ENCODE measurements around the gene HECTD3.
"Not testable (repeated sequence)": the region's sequence is repeated elsewhere in the genome, so short reads cannot be mapped to it uniquely, and the experiment has no call there.

HECTD3 gene

GRCh38 chr1:44964396-44964795 lies 46.7 kb downstream of the HECTD3 start:
- no peak for DNase-seq
- no CpG with 5 or more reads among the region's 1 CpG for WGBS (ENCODE audit: extremely low coverage, insufficient coverage, insufficient read length)
- no peak overlapping the region for H3K4ac ChIP-seq (ENCODE audit: low read depth, low read length)
- H4K8ac ChIP-seq (ENCODE audit: low read depth, low read length), result no peak overlapping the region
- no peak overlapping the region for H3K18ac ChIP-seq (ENCODE audit: low read length)
- H3K23ac ChIP-seq (ENCODE audit: low read length), result no peak overlapping the region
- no peak overlapping the region for H3K27ac ChIP-seq (ENCODE audit: low read depth, low read length)
- no peaks in the 10 kb centered on the region for H3K79me1 ChIP-seq (ENCODE audit: low read length)
- H3K9ac ChIP-seq (ENCODE audit: low read length), result no peak overlapping the region
- H3K9me3 ChIP-seq (ENCODE audit: insufficient read depth, low read depth, low read length), result no peaks in the 10 kb centered on the region
- H3K27me3 ChIP-seq (ENCODE audit: insufficient read depth, low read length), result no peaks in the 10 kb centered on the region
- H2BK12ac ChIP-seq (ENCODE audit: low read length), result no peak overlapping the region
- H2AK5ac ChIP-seq (ENCODE audit: low read length), result no peak overlapping the region
- no peak overlapping the region for H3K4me2 ChIP-seq (ENCODE audit: low read length)
- H3K4me3 ChIP-seq (ENCODE audit: low read depth, low read length), result no peak overlapping the region
- no peaks in the 10 kb centered on the region for H3K79me2 ChIP-seq (ENCODE audit: control insufficient read depth, insufficient read depth, low read length, poor library complexity)
- no peak overlapping the region for H4K91ac ChIP-seq (ENCODE audit: low read depth, low read length)
- no peak overlapping the region for H3K14ac ChIP-seq (ENCODE audit: low read length)
- no peak overlapping the region for H4K12ac ChIP-seq (ENCODE audit: low read depth, low read length)
- no peaks in the 10 kb centered on the region for H3K36me3 ChIP-seq (ENCODE audit: control insufficient read depth in 1 of 2, insufficient read depth in 2 of 2, low read length in 2 of 2)
- no peak overlapping the region for H2AFZ ChIP-seq (ENCODE audit: insufficient read depth, low read length, poor library complexity)
- no peak overlapping the region for H2BK5ac ChIP-seq (ENCODE audit: low read depth, low read length, poor library complexity)
- H3K4me1 ChIP-seq (ENCODE audit: control insufficient read depth in 1 of 2, insufficient read depth in 2 of 2, low read length in 2 of 2), result no peaks in the 10 kb centered on the region
- no peak overlapping the region for H2BK120ac ChIP-seq (ENCODE audit: insufficient read depth, low read length, poor library complexity)

GRCh38 chr1:44962729-44963128 lies 48.4 kb downstream of the HECTD3 start:
- H3K14ac ChIP-seq (ENCODE audit: low read length), result no peak overlapping the region
- no peaks in the 10 kb centered on the region for H3K79me1 ChIP-seq (ENCODE audit: low read length)
- no peaks in the 10 kb centered on the region for H3K4me1 ChIP-seq (ENCODE audit: control insufficient read depth in 1 of 2, insufficient read depth in 2 of 2, low read length in 2 of 2)
- no peak overlapping the region for H3K27ac ChIP-seq (ENCODE audit: low read depth, low read length)
- H3K27me3 ChIP-seq (ENCODE audit: insufficient read depth, low read length), result no peaks in the 10 kb centered on the region
- H4K12ac ChIP-seq (ENCODE audit: low read depth, low read length), result no peak overlapping the region
- H3K18ac ChIP-seq (ENCODE audit: low read length), result no peak overlapping the region
- no peak overlapping the region for H3K23ac ChIP-seq (ENCODE audit: low read length)
- no peak overlapping the region for H3K4me3 ChIP-seq (ENCODE audit: low read depth, low read length)
- no peaks in the 10 kb centered on the region for H3K79me2 ChIP-seq (ENCODE audit: control insufficient read depth, insufficient read depth, low read length, poor library complexity)
- H4K91ac ChIP-seq (ENCODE audit: low read depth, low read length), result no peak overlapping the region
- no peak overlapping the region for H2BK5ac ChIP-seq (ENCODE audit: low read depth, low read length, poor library complexity)
- H2BK12ac ChIP-seq (ENCODE audit: low read length), result no peak overlapping the region
- H4K8ac ChIP-seq (ENCODE audit: low read depth, low read length), result no peak overlapping the region
- no peaks in the 10 kb centered on the region for H3K9me3 ChIP-seq (ENCODE audit: insufficient read depth, low read depth, low read length)
- no peak overlapping the region for H3K4ac ChIP-seq (ENCODE audit: low read depth, low read length)
- no peak for DNase-seq
- H3K9ac ChIP-seq (ENCODE audit: low read length), result no peak overlapping the region
- no peak overlapping the region for H2AFZ ChIP-seq (ENCODE audit: insufficient read depth, low read length, poor library complexity)
- peaks cover 0 to 2% of the 10 kb centered on the region in 2 experiments for H3K36me3 ChIP-seq (ENCODE audit: control insufficient read depth in 1 of 2, insufficient read depth in 2 of 2, low read length in 2 of 2)
- H3K4me2 ChIP-seq (ENCODE audit: low read length), result no peak overlapping the region
- no peak overlapping the region for H2BK120ac ChIP-seq (ENCODE audit: insufficient read depth, low read length, poor library complexity)
- no CpG with 5 or more reads among the region's 3 CpGs for WGBS (ENCODE audit: extremely low coverage, insufficient coverage, insufficient read length)
- no peak overlapping the region for H2AK5ac ChIP-seq (ENCODE audit: low read length)

DNA sequence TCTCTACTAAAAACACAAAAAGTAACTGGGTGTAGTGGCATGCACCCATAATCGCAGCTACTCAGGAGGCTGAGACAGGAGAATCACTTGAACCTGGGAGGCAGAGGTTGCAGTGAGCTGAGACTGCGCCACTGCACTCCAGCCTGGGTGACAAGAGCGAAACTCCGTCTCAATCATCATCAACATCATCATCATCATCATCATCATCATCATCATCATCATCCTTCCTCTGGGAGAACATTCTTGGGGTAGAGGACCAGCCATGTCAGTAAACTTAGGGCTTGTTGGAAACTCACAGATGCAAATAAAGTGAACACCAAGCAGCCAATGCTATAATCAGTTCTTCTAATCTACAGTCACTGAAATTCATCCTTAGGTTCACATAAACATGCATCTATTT lies 49.1 kb downstream of the HECTD3 start:
- not testable (repeated sequence) for H4K12ac ChIP-seq (ENCODE audit: low read depth, low read length); H2AFZ ChIP-seq (ENCODE audit: insufficient read depth, low read length, poor library complexity); H3K36me3 ChIP-seq (ENCODE audit: control insufficient read depth in 1 of 2, insufficient read depth in 2 of 2, low read length in 2 of 2); H3K9me3 ChIP-seq (ENCODE audit: insufficient read depth, low read depth, low read length); H3K79me2 ChIP-seq (ENCODE audit: control insufficient read depth, insufficient read depth, low read length, poor library complexity); H3K23ac ChIP-seq (ENCODE audit: low read length); H3K18ac ChIP-seq (ENCODE audit: low read length); H2BK120ac ChIP-seq (ENCODE audit: insufficient read depth, low read length, poor library complexity); H3K79me1 ChIP-seq (ENCODE audit: low read length); H3K4me3 ChIP-seq (ENCODE audit: low read depth, low read length); H4K8ac ChIP-seq (ENCODE audit: low read depth, low read length); H3K4ac ChIP-seq (ENCODE audit: low read depth, low read length); H2AK5ac ChIP-seq (ENCODE audit: low read length); H3K27me3 ChIP-seq (ENCODE audit: insufficient read depth, low read length); H3K4me1 ChIP-seq (ENCODE audit: control insufficient read depth in 1 of 2, insufficient read depth in 2 of 2, low read length in 2 of 2); H2BK12ac ChIP-seq (ENCODE audit: low read length); H3K27ac ChIP-seq (ENCODE audit: low read depth, low read length); H3K9ac ChIP-seq (ENCODE audit: low read length); H4K91ac ChIP-seq (ENCODE audit: low read depth, low read length); H3K4me2 ChIP-seq (ENCODE audit: low read length); DNase-seq; H3K14ac ChIP-seq (ENCODE audit: low read length); H2BK5ac ChIP-seq (ENCODE audit: low read depth, low read length, poor library complexity)
- no CpG with 5 or more reads among the region's 4 CpGs for whole genome bisulfite sequencing (ENCODE audit: extremely low coverage, insufficient coverage, insufficient read length)

- WGBS (ENCODE audit: extremely low coverage, insufficient coverage, insufficient read length), result no CpG with 5 or more reads among the region's 3 CpGs
- not testable (repeated sequence) for H4K8ac ChIP-seq (ENCODE audit: low read depth, low read length); H3K27me3 ChIP-seq (ENCODE audit: insufficient read depth, low read length); H3K14ac ChIP-seq (ENCODE audit: low read length); H3K23ac ChIP-seq (ENCODE audit: low read length); H3K18ac ChIP-seq (ENCODE audit: low read length); H3K79me1 ChIP-seq (ENCODE audit: low read length); H3K4ac ChIP-seq (ENCODE audit: low read depth, low read length); H2AK5ac ChIP-seq (ENCODE audit: low read length); H3K4me2 ChIP-seq (ENCODE audit: low read length); H3K9me3 ChIP-seq (ENCODE audit: insufficient read depth, low read depth, low read length); H3K79me2 ChIP-seq (ENCODE audit: control insufficient read depth, insufficient read depth, low read length, poor library complexity); H2BK5ac ChIP-seq (ENCODE audit: low read depth, low read length, poor library complexity); H4K12ac ChIP-seq (ENCODE audit: low read depth, low read length); H2BK12ac ChIP-seq (ENCODE audit: low read length); H3K9ac ChIP-seq (ENCODE audit: low read length); H2AFZ ChIP-seq (ENCODE audit: insufficient read depth, low read length, poor library complexity); H3K36me3 ChIP-seq (ENCODE audit: control insufficient read depth in 1 of 2, insufficient read depth in 2 of 2, low read length in 2 of 2); H3K4me1 ChIP-seq (ENCODE audit: control insufficient read depth in 1 of 2, insufficient read depth in 2 of 2, low read length in 2 of 2); H3K4me3 ChIP-seq (ENCODE audit: low read depth, low read length); H2BK120ac ChIP-seq (ENCODE audit: insufficient read depth, low read length, poor library complexity); H4K91ac ChIP-seq (ENCODE audit: low read depth, low read length); H3K27ac ChIP-seq (ENCODE audit: low read depth, low read length)
- DNase-seq, result peak; percentile 23 to 55
Observed at GRCh38 chr1:44957566-44957965, 53.6 kb downstream of the HECTD3 start.
